GM19240 (cell line): ENCODE measurements around the gene NFIB.

Source experiments
- DNase-seq: peaks from one replicate; pipeline ENCODE4 v3.0.0; 2011; ENCODE audit warnings: low spot score; ENCODE audit not compliant: insufficient read length

NFIB gene

DNA sequence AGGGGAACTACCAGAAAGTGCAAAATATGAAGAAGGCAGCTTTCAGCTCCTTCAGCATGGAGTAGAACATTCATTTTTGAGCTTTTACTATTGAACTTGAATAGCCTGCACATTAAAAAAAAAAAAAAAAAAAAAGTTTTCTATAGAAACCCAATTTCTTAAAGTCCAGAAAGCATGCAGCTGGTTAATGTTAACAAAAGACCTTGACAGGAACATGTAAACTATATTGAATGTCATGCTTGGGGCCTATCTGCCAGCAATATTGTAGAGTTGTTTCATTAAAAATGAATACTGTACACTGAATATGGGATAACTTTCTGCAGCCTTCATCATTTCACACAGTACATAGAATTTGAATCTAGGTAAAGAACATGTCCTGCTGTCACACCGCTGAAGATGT is 230.6 kb downstream of the NFIB start:
- DNase-seq: no peak

- no peak for DNase-seq
Measured at GRCh38 chr9:14082732-14083131, 231.2 kb downstream of the NFIB start.

- no peak for DNase-seq
Measured at GRCh38 chr9:14081745-14082144, 232.2 kb downstream of the NFIB start.

DNA sequence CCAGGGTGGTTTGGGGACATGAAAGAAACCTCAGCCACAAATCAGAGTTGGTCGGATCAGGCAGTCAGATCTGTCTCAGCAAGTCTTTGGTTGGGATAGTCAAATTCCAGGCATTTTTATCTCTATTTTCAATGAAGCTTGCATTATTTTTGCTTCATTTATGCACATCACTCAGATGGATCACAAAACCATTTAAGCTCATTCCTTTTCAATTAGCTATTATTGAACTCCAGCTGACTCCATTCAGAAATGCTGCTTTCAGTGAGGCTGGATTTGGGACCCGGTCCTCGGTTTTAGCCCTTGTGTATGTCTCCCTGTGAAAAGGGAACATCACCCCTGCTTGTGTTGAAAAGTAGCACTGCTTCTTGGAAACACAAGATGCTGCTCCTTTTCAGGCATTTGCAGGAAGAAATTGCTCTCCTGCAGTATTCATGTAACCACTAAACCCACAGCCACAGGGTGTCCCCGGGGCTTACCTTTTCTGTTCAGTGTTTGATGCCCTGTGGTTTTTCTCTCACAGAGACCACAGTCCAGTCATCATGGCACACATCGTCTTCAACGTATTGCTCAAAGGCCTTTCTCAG is 232.9 kb downstream of the NFIB start:
- no peak for DNase-seq

GRCh38 chr9:14079440-14079839 is 234.5 kb downstream of the NFIB start:
- DNase-seq: no peak

DNA sequence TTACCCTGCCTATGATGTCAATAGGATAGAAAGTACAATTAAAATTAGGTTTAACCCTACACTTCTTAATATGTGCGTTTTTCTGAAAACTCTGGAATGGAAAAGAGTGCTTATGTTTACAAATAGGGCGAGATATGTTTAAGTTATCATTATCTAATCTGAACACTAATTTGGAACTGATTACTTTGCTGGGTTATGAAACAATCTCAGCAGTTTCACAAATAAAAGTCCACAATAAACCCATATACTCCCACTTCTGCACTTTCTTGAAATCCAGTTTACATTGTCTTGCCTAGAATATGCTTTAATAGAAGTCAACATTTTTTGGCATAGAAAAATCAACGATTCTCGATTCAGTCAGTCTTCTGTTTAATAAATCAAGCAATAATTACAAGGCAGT is 236.3 kb downstream of the NFIB start:
- DNase-seq: no peak

DNA sequence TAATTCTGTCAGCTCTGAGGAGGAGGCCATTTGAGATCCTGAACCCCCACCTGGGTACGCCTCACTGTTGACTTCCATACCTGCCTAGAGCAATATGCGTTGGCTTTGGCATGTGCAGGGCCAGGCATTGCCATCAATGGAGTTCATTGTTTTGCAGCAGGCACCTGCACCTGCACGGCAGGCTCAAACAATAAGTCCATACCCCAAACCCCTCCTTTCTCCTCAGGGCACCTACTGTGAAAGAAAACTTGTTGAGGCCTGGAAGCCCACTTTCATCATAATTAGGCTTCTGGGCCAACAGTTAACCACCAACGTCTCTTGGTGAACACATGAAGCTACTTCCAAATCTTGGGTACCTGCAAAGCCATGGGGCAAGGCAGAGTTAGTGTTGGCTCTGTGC is 238.7 kb downstream of the NFIB start:
- no peak for DNase-seq

GRCh38 chr9:14072850-14073249 is 241.1 kb downstream of the NFIB start:
- no peak for DNase-seq

GRCh38 chr9:14071484-14071883 is 242.5 kb downstream of the NFIB start:
- DNase-seq: no peak

DNA sequence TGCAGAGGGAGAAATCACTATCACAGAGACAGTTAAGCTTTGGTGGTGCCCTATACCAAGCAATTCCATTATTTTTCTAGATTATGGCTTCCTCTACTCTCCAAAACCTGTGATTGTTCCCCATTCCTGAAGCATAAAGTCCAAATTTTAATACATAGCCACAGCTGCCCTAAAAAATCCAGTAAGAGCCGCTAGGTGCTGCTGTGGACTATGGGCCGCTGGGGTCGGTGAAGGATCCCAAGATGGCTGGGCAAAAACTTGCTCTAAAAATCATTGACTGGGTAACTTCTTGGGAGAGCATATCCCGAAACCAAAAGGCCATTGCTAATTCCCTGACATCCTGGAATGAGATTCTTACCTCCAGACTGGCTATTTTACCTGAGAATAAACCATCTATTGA is 245.3 kb downstream of the NFIB start:
- DNase-seq: no peak

GRCh38 chr9:14066831-14067230 is 247.1 kb downstream of the NFIB start:
- no peak for DNase-seq

DNA sequence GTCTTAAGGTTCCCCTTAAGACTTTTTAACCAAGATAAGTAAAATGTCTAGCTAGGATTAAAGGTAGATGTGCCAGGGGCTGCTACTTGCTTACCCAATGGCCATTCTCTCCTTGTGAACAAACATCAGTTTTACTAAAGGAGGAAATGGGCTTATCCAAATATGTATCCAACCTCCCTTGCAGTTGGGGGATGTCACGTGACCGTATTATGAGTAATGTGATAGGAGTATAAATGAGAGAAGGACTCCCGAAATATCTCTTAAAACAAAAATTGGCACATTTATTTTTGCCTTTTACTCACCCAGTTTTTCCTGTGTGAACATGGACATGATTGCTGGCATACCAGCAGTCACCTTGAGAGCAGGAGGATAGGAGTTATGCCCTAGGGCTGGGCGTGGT is 247.9 kb downstream of the NFIB start:
- no peak for DNase-seq

DNA sequence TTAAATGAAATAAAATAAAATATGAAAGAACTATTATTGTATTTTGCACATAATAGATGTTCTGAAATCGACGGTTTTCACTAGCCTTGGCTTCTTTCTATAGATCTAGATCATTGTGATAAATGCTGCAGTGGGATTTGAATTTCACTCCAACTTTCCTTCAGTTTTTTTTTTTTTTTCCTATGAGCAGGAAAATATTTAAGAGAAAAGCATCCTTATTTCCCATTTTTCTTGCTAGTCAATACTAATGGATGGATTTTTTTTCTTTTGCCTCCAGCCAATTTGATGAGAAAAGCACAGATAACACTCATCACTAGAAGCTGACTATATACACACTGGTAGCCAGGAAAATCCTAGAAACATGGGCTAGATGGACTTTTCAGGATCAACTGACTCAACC is 249.0 kb downstream of the NFIB start:
- no peak for DNase-seq

DNA sequence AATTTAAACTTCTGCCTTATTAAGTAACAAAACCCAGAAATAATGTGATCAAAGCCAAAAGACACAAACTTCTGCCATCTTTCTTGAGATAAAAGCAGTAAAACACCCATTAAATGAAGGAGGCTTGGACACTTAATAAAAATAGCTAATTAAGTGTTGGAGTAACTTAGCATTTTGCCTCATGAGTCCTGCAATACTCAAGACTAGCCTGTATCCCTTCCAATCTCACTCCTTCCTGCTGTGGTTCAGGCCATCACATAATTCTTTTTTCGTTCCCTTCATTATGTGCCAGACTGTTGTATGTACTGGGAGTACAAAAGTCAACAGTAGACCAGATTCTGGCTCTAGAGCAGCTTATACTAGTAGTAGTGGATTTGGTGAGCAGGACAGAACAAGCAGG is 250.2 kb downstream of the NFIB start:
- no peak for DNase-seq

DNA sequence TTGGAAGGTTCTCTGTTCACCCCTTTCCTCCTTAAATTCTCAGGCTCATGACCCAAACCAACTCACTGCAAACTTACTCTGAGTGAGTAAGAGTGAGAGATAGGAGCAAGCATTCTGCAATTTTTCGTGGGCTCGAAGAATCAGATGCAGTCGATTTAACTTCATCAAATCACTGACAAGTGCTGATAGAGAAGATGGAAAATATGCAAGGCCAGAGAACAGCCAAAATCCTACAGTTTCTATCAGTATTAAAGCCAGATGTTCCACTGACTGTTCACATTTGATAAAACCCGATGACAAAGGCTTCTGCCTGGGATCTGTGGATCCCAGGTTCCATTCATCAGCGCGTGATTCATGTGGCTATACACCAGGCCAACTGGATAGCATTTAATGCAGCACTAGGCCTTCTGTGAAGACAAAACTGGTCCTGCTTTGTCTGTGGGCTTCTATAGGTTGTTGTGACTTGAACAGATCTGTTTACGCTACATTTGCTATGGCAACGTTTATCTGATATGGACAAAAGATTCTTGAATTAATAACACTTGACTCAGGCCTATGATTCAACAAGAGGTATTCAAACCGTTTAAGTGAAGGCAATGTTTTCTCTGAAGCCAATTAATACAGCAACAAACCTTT is 251.2 kb downstream of the NFIB start:
- DNase-seq: no peak

- DNase-seq: no peak
Measured at GRCh38 chr9:14061936-14062585, 251.9 kb downstream of the NFIB start.

- no peak for DNase-seq
Measured at GRCh38 chr9:14058325-14058688, 255.6 kb downstream of the NFIB start.

GRCh38 chr9:14057368-14058324 is 256.3 kb downstream of the NFIB start:
- DNase-seq: no peak

DNA sequence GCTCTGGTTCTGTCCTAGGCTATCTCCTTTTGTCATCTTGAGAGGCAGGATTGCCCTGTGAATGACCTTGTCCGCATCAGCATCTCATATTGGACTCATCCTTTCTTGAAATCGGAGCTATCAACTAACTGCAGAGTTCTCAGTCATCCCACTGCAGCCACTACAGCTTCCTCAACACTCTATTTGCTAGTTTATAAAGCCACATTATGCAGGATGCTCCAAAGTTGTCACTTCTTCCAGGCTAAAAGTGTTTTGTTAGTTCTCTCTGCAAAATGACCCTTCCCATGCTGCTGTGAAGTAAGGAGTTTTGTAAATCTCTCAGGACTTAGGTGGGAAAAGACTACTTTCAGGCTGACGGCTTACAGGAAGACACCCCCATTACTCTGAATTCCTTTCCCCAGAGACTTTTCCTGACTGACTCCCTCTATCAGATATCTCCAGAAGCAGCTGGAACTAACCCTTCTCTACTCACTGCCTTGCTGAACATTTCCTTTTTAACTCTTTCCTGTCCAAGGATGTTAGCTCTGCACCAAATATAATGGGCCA is 257.6 kb downstream of the NFIB start:
- no peak for DNase-seq

- no peak for DNase-seq
Measured at GRCh38 chr9:14054096-14054495, 259.8 kb downstream of the NFIB start.

DNA sequence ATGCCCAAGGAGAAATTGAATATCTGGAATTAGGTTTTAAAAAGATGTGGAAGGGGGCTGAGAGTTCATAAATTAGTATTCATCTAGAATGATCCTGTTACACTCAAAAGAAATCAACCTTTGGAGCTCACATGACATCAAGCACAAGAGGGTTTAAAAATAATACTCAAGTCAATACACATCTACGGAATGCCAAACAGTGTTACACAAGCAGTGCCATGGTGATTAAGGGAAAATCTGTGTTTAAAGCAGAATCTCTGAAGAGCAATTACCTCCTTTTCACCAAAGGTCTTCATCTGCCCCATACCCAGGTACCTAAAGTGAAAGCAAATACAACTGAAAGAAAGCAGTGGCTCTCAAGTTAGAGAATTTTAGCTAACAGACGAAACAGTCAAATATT is 261.6 kb downstream of the NFIB start:
- DNase-seq: no peak

DNA sequence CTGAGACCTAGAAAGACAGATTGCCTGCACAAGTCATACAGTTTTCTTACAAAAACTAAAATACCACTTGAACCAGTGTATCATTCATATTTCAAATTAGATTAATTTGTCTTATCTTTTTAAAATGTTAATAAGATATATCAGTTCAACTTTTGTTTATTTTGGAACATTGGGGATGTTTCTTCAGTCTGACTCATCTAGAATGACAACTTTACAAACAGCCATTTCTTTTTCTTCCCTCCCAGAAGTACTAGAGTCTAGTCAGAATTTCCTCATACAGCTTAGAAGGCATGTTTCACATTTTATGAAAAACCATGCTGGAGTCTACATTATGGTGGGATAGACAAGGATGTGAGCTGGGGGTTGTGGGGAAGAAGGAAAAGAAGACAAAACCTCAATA is 262.5 kb downstream of the NFIB start:
- no peak for DNase-seq
